Putamen (tissue), 1 donor: Measurements from ENCODE around the gene CSNK1D.

Experiments
- DNase-seq: peaks from one replicate; pipeline ENCODE4 v3.0.0-alpha.2; 2016; ENCODE audit warnings: low spot score

CSNK1D gene

DNA sequence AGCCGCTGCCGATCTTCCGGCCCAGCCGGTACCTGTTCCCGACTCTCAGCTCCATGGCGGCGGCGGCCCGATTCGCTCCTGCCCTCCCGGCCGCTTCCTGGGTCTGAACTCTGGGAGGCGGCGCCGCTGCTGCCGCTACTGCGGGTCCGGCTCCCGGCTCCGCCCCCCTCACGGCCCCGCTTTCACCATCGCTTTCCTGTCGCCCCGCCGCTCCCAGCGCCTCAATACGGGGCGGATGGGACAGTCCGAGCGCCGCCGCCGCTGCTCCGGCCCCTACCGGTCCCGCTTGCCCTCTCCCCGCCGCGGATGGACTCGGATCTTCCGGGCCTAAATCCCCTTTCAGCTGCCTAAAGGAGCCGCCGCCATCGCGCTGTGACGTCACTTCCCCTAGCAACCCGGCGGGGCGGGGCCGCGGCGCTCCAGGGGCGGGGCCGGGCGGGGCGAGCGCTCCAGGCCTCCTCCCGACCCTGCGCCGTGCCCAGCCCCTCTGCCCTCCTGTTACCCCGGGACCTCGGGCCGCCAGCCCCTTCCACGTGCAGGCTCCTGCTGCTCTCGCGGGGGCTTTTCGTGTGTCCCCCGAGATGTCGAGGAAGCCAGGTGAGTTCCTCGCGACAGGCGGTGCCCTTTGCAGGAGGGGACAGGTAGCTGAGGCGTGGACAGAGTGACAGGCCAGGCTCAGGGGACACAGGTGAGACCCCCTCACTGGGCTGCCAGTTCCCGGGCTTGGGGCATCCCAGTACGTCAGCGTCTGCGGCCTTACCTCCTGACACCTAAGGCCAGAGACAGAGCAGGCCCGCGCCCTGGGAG, at the start of gene CSNK1D:
TSS of gene CSNK1D (minus strand) at position 374 of the 807 bp plus-strand sequence. CDS start at position 55, 319 bp downstream.
- DNase-seq: peak; percentile 87

DNA sequence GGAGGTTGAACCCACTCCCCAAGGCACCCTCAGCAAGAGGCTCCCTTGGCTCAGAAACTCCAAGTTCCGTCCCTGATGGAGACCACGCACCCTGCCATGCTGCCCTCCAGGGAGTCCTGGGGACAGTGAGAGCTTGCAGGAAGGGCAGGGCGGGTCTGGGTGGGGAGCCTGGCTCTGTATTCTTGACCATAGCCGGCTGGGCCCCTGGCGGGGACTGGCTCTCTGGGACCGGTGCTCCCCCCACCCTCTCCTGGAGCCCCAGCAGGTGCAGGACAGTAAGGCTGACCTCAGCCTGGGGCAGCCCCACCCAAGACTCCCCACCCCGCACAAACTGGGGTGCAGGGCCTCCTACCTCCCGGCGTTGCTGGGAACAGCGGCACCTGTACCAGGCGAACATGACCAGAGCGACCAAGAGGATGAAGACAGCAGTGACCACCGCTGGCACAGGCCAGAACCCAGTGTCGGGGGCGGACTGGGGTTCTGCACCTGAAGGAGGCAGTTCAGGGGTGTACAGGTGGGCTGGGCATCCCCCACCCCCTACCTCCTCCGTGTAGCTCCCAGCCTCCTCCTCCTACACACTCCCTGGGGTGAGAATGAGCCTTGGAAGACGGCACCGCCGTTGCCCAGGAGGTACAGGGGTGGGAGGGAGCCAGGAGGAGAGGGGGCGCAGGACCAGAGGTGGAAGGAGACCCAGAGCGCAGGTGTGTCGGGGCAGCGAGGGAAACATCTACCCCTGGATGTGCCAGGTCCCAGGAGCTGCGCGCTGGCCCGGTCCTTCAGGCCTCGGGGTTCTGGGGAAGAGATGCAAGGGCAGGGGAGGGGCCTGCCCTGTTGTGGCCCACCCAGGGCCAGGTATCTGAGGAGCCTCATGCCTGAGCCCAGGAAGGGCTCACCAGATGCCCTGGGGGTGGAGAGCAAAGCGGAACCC, 49.3 kb upstream of the CSNK1D start:
- DNase-seq: no peak

DNA sequence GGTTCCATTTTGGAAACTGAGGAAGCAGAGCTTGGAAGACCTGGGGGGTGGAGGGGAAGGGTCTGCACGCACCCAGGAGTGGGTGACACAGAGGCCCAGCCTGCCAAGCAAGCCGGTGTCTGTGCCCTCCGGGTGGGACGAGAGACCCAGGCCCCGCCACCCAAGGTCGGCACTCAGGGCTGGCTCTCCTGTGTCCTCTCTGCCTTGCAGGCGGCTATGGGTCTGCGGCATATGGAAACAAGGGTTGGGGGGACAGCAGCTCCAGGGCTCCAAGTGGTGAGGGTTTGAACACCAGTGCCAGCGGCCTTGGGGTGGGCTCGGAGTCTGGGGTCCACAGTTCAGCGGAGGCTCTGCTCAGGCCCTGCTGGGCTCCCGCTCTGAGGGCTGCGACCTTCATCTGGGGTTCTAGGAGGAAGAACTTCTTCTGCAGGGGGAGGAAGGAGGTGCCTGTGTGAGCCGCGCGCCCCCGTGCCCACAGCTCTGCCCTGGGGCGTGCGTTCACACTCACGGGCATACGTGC, 48.5 kb upstream of the CSNK1D start:
- DNase-seq: no peak

DNA sequence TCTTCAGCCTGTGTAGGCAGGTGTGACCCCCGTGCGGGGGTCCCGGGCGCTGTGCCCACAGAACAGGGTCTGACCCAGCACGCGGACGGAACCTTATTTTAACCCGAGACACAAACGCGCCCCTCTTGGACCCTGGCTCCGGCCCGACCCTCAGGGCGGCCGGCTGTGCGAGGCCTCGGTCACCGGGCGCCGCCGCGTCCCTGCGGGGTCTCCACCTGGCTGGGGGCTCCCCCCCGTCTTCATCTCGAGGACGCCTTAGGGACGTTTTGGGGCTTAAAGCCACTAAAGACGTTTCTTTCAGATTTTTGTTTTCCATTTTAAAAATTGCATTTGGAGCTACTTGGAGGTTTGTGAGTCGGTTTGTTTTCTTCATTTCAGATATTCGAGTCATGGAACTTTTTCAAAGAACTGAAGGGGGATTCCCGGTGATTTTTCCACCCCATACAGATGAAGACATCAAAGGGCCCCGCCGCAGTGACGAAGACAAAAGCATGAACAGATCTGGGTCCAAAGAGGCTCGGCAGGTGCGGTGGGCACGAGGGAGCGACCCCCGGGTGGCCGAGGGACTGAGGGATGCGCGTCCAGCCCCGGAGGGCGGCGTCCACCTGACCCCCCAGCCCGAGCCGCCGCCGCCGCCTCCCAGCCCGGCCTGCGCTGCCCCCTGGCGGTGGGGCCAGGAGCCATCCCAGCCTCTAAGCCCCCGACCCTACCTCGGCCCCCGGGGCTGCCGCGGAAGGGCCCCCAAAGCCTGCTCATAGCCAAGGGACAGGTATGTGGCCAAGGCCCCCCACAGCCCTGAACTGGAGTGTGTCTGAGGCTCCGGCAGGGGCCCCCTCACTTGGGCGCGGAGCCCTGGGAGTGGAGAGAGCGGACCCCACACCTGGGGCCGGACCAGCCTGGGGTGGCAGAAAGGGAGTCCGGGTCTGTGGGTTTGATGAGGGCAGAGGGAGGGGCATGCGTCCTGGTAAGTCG, 47.7 kb upstream of the CSNK1D start:
- no peak for DNase-seq

DNA sequence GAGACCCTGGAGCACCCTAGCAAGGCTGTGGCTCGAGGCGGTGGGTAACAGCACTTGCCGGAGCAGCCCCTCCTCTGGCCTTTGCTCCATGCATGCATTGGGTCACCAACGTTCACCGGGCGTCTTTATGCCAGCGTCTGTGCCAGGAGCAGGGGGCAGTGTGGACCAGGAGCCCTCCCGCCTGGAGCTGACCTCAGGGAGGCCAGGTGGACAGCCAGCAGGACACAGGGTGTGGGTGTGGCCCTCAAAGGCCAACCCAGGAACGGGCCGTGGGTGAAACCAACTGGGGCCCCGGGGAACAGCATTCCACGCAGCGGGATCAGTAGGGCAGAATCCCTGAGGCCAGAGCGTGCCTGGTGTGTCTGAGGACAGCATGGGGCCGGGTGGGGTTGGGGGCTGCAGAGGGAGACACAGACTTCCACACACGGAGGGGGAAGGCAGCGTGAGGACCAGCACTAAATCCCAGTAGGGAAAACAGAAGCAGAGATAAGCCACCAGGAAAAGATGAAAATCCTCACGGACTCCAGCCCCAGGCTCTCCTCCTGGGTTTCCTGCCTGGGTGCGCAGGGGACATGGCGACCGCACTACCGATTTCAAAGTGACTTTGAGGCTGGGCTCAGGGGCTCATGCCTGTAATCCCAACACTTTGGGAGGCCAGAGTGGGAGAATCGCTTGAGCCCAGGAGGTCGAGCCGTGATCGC, 46.8 kb upstream of the CSNK1D start:
- DNase-seq: no peak

DNA sequence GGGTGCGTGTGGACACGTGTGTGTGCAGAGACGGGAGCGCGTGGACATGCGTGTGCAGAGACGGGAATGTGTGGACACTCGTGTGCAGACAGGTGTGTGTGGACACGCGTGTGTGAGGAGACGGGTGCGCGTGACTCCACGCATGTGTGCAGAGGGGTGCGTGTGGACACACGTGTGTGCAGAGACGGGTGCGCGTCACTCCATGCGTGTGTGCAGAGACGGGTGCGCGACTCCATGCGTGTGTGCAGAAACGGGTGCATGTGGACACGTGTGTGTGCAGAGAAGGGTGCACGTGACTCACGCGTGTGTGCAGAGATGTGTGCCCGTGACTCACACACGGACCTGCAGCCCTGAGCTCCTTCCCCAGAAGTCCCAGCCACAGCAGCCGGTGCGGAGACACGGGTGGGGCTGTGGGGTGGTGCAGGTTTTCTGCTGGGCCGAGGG, 46.1 kb upstream of the CSNK1D start:
- no peak for DNase-seq

DNA sequence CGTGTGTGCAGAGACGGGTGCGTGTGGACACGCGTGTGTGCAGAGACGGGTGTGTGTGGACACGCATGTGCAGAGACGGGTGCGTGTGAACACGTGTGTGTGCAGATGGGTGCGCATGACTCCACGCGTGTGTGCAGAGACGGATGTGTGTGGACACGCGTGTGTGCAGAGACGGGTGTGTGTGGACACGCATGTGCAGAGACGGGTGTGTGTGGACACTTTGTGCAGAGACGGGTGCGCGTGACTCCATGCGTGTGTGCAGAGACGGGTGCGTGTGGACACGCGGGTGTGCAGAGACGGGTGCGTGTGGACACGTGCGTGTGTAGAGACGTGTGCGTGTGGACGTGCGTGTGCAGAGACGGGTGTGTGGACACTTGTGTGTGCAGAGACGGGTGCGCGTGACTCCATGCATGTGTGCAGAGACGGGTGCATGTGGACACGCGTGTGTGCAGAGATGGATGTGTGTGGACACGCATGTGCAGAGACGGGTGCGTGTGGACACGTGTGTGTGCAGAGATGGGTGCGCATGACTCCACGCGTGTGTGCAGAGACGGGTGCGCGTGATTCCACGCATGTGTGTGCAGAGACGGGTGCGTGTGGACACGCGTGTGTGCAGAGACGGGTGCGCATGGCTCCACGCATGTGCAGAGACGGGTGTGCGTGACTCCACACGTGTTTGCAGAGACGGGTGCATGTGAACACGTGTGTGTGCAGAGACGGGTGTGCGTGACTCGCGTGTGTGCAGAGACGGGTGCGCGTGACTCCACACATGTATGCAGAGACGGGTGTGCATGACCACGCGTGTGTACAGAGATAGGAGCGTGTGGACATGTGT, 45.5 kb upstream of the CSNK1D start:
- DNase-seq: no peak

DNA sequence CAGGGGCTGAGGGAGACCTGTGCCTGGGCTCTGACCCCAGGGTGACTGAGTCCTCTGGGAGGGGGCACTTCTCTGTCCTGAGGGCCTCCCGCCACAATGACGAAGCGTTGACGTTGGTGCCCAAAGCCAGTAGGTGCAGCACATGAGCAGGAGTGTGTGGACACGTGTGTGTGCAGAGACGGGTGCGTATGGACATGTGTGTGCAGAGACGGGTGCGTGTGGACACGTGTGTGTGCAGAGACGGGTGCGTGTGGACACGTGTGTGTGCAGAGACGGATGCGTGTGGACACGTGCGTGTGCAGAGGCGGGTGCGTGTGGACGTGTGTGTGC, 44.6 kb upstream of the CSNK1D start:
- no peak for DNase-seq

DNA sequence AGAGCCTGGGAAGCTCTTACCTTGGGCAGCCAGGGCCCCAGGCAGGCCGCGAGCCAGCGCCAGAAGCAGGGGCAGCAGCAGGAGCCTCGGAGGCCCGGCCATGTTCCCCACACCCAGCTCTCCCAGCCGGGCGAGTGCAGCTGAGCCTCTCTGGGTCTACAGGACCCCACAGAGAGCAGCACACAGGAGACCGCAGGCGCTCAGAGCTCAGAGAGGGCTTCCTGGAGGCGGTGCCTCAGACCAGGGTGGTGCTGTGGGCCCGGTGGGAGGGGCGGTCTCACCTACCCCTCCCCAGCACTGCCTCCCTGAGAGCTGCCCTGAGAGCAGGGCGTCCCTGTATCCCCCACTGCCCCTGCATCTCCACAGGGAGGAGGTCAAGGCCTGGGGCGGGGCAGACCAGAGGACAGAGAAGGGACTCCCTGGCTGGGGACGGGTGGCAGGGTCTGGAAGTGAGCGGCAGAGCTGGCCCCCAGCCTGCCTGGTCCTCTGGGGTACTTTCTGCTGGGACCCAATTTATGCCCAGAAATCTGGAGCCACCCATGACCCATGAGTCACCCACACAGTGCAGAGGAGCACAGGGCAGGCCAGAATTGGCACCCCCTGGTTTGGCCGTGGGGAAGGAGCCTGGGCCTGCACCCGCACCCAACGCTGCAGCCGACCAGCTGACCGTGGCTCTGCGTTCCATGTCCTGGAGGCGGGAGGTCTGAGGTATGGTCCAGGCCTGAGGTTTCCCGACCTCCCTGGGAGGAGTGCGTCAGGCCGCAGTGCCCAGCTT, 44.1 kb upstream of the CSNK1D start, which contains the start of gene CD7:
TSS of gene CD7 (minus strand) at position 215 of the 775 bp plus-strand sequence. CDS start at position 102, 113 bp downstream.
- DNase-seq: no peak

DNA sequence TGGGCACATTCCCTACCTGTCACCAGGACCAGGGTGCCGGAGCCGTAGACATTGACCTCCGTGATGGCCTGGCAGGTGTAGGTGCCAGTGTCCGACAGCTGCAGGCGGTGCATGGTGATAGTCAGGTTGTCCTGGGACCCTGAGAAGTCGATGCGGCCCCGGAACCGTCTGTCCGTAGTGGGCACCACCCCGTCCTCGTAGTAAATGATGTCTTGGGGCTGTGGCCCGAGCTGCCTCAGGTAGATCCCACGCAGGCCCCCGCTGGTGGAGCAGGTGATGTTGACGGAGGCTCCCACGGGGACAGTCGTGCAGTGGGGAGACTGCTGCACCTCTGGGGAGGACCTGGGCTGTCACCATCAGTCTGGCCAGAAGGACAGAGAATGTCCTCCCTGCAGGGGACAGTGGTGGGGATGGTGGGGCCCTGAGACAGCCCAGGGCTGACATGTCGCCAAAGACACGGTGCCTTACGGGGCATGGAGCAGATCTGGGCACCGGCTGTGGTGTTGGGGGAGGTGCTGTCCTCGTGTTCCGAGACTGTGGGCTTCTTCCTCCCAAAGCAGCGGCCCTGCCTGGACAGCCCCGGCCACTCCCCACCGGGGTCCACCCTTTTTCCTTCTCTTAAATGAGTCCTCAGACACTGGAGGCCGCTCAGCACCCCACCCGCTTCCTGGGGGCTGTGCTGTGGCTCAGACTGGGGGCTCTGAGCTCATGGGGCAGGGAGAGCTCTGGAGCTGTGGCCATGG, 43.3 kb upstream of the CSNK1D start:
- no peak for DNase-seq

DNA sequence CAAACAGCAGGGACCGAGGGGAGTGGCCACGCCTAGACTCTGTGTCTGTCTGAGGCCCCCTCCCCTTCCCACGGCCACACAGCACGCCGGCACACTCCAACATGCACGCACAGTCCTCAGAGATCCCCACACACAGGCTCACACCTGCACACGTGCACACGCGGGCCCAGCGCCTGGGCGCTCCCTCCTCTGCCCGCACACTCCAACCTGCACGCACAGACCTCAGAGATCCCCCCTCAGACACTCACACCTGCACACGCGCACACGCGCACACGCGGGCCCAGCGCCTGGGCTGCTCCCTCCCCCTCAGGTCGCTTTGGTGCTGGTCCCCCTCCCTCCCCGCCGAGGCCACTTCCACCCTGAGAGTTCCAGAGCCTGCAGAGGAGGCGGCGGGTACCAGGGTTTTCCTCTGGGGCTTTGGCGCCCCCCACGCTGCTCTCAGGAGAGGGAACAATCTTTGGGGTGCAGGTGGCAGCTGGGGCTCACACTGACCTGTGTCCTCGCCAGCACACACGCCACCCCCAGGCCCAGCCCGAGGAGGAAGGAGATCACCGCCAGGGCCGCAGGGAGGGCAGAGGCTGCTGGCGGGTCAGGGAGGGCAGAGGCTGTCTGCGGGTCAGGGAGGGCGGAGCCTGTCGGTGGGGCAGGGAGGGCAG, 42.3 kb upstream of the CSNK1D start:
- no peak for DNase-seq

DNA sequence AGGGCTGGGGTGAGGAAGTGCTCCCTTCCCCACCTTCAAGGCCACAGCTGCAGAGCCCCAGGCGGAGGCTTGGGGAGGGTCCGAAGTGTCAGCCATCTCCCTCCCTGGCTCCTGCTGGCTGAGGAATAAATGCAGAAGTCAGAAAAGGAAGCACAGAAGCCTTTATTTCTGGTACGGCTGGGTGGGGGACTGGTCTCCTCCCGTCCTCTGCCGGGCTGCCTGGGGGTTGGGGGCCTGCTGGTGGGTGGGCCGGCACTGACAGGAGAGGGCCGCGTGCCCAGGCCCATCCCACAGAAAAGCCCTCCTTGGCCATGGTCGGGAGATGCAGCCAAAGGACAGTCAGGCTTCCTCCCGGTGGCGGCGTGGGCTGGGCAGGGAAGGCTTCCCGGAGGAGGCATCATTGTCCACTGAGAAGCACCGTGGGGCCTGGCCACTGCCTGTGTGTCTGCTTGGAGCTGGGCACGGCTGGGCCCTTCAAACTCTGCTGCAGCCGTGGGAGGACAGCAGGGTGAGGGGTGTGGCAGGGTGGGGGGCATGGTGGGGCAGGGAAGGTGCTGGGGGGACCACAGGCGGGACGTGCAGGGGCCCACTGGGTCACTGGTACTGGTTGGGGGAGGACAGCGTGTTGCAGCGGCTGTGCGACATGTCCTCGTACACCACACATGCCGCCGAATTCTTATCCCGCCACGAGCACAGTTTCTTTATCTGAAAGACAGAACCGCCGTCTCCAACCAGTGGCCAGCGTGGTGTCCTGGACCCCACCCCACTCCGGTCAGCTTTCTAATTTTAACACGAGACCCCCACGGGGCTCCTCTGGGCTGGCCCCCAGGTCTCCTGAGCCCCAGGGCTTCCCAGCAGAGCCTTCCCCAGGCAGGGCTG, 41.5 kb upstream of the CSNK1D start:
- DNase-seq: no peak

DNA sequence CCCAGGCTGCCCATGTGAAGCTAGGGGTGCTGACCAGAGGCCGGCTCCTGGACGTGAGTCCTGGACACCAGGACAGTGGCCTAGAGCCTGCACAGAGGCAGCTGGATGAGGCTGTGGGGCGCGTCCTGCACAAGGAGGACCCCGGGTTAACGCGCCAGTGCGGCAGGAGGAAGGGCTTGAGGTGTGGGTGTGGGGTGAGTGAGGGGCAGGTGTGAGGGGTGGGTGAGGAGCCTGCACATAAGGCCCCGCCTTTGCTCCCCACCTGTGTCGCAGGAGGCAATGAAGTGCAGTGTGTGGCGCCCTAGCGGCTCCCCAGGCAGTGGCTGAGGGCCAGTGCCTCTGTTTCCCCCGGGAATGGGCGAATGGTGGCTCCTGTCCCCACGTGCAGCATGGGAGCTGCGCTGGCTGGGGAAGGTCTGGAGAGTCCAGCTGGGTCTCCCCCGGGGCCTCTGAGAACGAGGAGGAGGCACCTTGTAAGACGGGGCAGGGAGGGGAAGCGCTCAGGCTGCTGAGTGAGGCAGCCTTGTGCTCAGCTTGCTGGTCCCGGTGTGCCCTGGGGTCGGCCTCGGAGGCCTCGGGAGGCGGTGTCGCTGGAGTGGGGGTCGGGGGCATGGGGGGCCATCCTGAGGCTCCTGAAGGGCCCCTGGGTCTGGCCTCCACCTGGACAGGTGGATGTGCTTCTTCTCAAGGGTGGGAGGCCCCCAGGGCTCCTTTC, 40.7 kb upstream of the CSNK1D start:
- DNase-seq: no peak

DNA sequence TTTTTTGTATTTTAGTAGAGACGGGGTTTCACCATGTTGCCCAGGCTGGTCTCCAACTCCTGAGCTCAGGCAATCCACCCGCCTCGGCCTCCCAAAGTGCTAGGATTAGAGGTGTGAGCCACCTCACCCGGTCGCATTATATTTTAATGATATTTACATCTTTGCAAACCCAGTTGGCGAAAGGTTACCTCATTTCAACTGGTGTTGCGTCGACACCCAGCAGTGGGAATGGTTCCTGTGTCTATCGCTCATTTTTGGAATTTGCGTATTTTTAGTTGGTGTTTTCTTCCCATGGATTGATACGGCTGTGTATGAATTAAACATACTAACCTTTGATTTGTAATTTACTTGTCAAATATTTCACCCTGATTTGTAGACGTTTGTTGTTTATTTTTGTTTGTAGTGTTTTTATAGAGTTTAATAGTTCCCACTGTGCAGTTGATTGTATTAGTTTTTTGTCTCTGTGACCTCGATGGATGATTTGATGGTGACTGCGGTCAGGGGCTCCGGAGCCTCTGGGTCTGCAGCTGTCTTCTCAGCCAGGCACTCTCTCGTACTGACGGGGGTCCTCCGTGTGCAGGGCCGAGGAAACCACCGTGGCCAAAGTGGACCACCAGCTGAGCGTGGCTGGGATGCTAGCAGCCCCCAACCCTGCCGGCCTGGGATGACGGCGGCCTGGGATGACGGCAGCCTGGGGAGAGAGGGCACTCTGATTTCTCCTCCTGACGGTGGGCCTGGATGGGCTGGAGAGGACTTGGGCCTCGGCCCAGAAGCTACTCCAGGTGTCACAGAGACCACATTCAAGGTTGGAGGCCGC, 39.9 kb upstream of the CSNK1D start:
- no peak for DNase-seq

DNA sequence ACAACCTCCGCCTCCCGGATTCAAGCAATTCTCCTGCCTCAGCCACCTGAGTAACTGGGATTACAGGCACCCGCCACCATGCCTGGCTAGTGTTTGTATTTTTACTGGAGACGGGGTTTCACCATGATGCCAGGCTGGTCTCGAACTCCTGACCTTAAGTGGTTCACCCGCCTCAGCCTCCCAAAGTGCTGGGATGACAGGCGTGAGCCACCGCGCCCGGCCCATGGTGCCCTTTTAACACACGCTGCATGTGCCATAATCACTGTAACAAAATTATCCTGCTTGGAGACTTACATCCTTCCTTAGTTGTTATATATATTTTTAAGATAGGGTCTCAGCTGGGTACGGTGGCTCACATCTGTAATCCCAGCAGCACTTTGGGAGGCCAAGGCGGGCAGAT, 38.5 kb upstream of the CSNK1D start:
- DNase-seq: no peak
